Cardiac muscle cell (in vitro differentiated cells and primary cell): ENCODE data around the gene ZNF786. TPM values are rescaled to one million over a fixed set of nuclear protein-coding genes. Genes with fewer than 3 reads are reported as not detected.

ENCODE experiments used
- DNase-seq, 2 donors: peaks; one replicate each; pipeline versions ENCODE4 v3.0.0 to v3.0.0-alpha.2; 2010 to 2017; ENCODE audit warnings: low read depth in 1 of 2, low spot score in 1 of 2
- H3K27ac ChIP-seq: fragments of 200-600 bp; sonication (generic); 2 replicates; pipeline ENCODE4 v1.5.1; 2016
- H3K27me3 ChIP-seq: fragments of 200-600 bp; sonication (generic); 2 replicates; pipeline ENCODE4 v1.6.0; 2016; ENCODE audit warnings: control low read depth
- H3K36me3 ChIP-seq: fragments of 200-600 bp; sonication (generic); 2 replicates; pipeline ENCODE4 v1.5.1; 2016; ENCODE audit warnings: control low read depth
- H3K4me1 ChIP-seq: fragments of 200-600 bp; sonication (generic); 2 replicates; pipeline ENCODE4 v1.8.1; 2017; ENCODE audit warnings: low read depth, mild to moderate bottlenecking, mixed run types
- H3K4me3 ChIP-seq: fragments of 200-600 bp; sonication (generic); 2 replicates; pipeline ENCODE4 v1.5.1; 2016; ENCODE audit warnings: mild to moderate bottlenecking
- H3K9me3 ChIP-seq: fragments of 200-600 bp; sonication (generic); 2 replicates; pipeline ENCODE4 v1.5.1; 2017; ENCODE audit warnings: low read depth, mild to moderate bottlenecking, control low read depth
- CTCF ChIP-seq: IDR thresholded peaks from 2 replicates; pipeline ENCODE4 v1.5.1; 2012; ENCODE audit warnings: low read depth, mild to moderate bottlenecking, low read length
- polyA plus RNA-seq: library from polyadenylated mRNA; unstranded; fragments of >200 nt; fragmentation: Nextera tagmentation; extraction: Ambion mirVana; gene quantifications from 2 replicates; pipeline ENCODE4 v1.2.1, GENCODE V29; 2016
- total RNA-seq: library from RNA; depleted of rRNA; stranded (reverse); fragments of >200 nt; gene quantifications from 2 replicates; pipeline ENCODE4 v1.2.3, GENCODE V29; 2016

ZNF786 gene
- total and polyA plus RNA-seq, 2 experiments from 2014 or later: 6.2 to 11.1 TPM

- Histone ChIP-seq H3K36me3 (no peaks in the 10 kb centered on the region), H3K4me1 (peaks cover 32% of the 10 kb centered on the region), H3K9me3 (no peaks in the 10 kb centered on the region), H3K27ac (no peak overlapping the region), H3K4me3 (peak overlapping the region; percentile 88), H3K27me3 (no peaks in the 10 kb centered on the region)
- no peak for TF ChIP-seq CTCF
- no peak for DNase-seq
Observed at GRCh38 chr7:149027055-149027454, 63.5 kb downstream of the ZNF786 start.

GRCh38 chr7:149023662-149024061 is 66.9 kb downstream of the ZNF786 start:
- Histone ChIP-seq H3K4me3 (no peak overlapping the region), H3K36me3 (peaks cover 13% of the 10 kb centered on the region), H3K27me3 (no peaks in the 10 kb centered on the region), H3K27ac (peak overlapping the region; percentile 49), H3K4me1 (peaks cover 28% of the 10 kb centered on the region), H3K9me3 (no peaks in the 10 kb centered on the region)
- DNase-seq: peak in 1 of 2 donors; percentile 51
- no peak for TF ChIP-seq CTCF

- no peak for TF ChIP-seq CTCF
- Histone ChIP-seq H3K4me3 (no peak overlapping the region), H3K4me1 (peaks cover 28% of the 10 kb centered on the region), H3K27ac (no peak overlapping the region), H3K36me3 (peaks cover 20% of the 10 kb centered on the region), H3K9me3 (no peaks in the 10 kb centered on the region), H3K27me3 (no peaks in the 10 kb centered on the region)
- DNase-seq: no peak
Observed at GRCh38 chr7:149022756-149023360, 67.7 kb downstream of the ZNF786 start.

- no peak for TF ChIP-seq CTCF
Observed at GRCh38 chr7:149021725-149022062, 68.8 kb downstream of the ZNF786 start.

GRCh38 chr7:149020483-149020882 is 70.0 kb downstream of the ZNF786 start:
- Histone ChIP-seq H3K36me3 (peaks cover 35% of the 10 kb centered on the region), H3K4me1 (peaks cover 15% of the 10 kb centered on the region), H3K27ac (no peak overlapping the region), H3K27me3 (no peaks in the 10 kb centered on the region), H3K4me3 (no peak overlapping the region), H3K9me3 (no peaks in the 10 kb centered on the region)
- no peak for DNase-seq
- TF ChIP-seq CTCF: no peak

More at GRCh38 chr7:149021725-149022062, 68.8 kb downstream of the ZNF786 start:
- no peak overlapping the region for H3K27ac ChIP-seq
- no peaks in the 10 kb centered on the region for H3K9me3 ChIP-seq
- H3K4me1 ChIP-seq: peaks cover 19% of the 10 kb centered on the region
- H3K4me3 ChIP-seq: no peak overlapping the region
- no peak for DNase-seq
- peaks cover 26% of the 10 kb centered on the region for H3K36me3 ChIP-seq
- H3K27me3 ChIP-seq: no peaks in the 10 kb centered on the region

Other genes with a start within 250 kb of the ZNF786 start
- 17.6 and 28.4 TPM in 2 replicates for gene EZH2, start 206.4 kb downstream of the ZNF786 start, total RNA-seq
- 18.7 and 22.2 TPM in 2 replicates for gene EZH2, start 206.4 kb downstream of the ZNF786 start, polyA plus RNA-seq
- 150 and 323 TPM in 2 replicates for gene PDIA4, start 62.2 kb downstream of the ZNF786 start, total RNA-seq
- gene PDIA4, start 62.2 kb downstream of the ZNF786 start, polyA plus RNA-seq: 148 and 367 TPM in 2 replicates
- gene ZNF425, start 35.6 kb upstream of the ZNF786 start, total RNA-seq: 6.8 and 7.1 TPM in 2 replicates
- 7.6 and 11.3 TPM in 2 replicates for gene ZNF425, start 35.6 kb upstream of the ZNF786 start, polyA plus RNA-seq
- 18.2 and 22.1 TPM in 2 replicates for gene ZNF398, start 56.7 kb upstream of the ZNF786 start, total RNA-seq
- gene ZNF398, start 56.7 kb upstream of the ZNF786 start, polyA plus RNA-seq: 8.0 and 9.6 TPM in 2 replicates
- gene ZNF282, start 104.8 kb upstream of the ZNF786 start, total RNA-seq: 26.7 and 34.2 TPM in 2 replicates
- 6.9 and 8.9 TPM in 2 replicates for gene ZNF282, start 104.8 kb upstream of the ZNF786 start, polyA plus RNA-seq
- 9.9 and 11.6 TPM in 2 replicates for gene ZNF212, start 148.9 kb upstream of the ZNF786 start, total RNA-seq
- 14.2 and 15.9 TPM in 2 replicates for gene ZNF212, start 148.9 kb upstream of the ZNF786 start, polyA plus RNA-seq
- gene ZNF783, start 171.5 kb upstream of the ZNF786 start, total RNA-seq: 12.7 and 26.4 TPM in 2 replicates
- gene ZNF783, start 171.5 kb upstream of the ZNF786 start, polyA plus RNA-seq: 12.8 and 18.7 TPM in 2 replicates